Chondrocyte (in vitro differentiated cells): Measurements from ENCODE around the gene HTR6. TPM values are rescaled to one million over a fixed set of nuclear protein-coding genes. Genes with fewer than 3 reads are reported as not detected.

Source experiments
- DNase-seq: peaks from one replicate; pipeline ENCODE4 v3.0.0; 2021; ENCODE audit warnings: mixed read lengths, low spot score
- H3K27ac Mint-ChIP-seq: one replicate; pipeline ENCODE4 v1.8.0; 2021; ENCODE audit warnings: mild to moderate bottlenecking, moderate library complexity, mixed read lengths; ENCODE audit not compliant: unreplicated experiment
- H3K27me3 Mint-ChIP-seq: 2 replicates; pipeline ENCODE4 v1.8.0; 2021; ENCODE audit warnings: low read depth, mixed read lengths
- H3K36me3 Mint-ChIP-seq: 2 replicates; pipeline ENCODE4 v1.8.0; 2021; ENCODE audit warnings: low read depth, mixed read lengths
- H3K4me1 Mint-ChIP-seq: 2 replicates; pipeline ENCODE4 v1.8.0; 2021; ENCODE audit warnings: low read depth, mild to moderate bottlenecking, mixed read lengths
- H3K4me3 Mint-ChIP-seq: one replicate; pipeline ENCODE4 v1.8.0; 2021; ENCODE audit warnings: mild to moderate bottlenecking, moderate library complexity, mixed read lengths; ENCODE audit not compliant: unreplicated experiment
- H3K9me3 Mint-ChIP-seq: 2 replicates; pipeline ENCODE4 v1.8.0; 2021; ENCODE audit warnings: low read depth, mixed read lengths
- total RNA-seq: library from RNA; stranded (reverse); gene quantifications from 3 replicates; pipeline ENCODE4 v1.2.1, GENCODE V29; 2021
- TF ChIP-seq, protein P1 (sequence below): fragments of 200-600 bp; sonication (generic); IDR thresholded peaks from 2 replicates; pipeline ENCODE4 v1.5.0; 2021; ENCODE audit warnings: antibody characterized with exemption, mild to moderate bottlenecking, moderate library complexity

The HTR6 gene
- total RNA-seq, 1 donor from 2014 or later, result not detected

DNA sequence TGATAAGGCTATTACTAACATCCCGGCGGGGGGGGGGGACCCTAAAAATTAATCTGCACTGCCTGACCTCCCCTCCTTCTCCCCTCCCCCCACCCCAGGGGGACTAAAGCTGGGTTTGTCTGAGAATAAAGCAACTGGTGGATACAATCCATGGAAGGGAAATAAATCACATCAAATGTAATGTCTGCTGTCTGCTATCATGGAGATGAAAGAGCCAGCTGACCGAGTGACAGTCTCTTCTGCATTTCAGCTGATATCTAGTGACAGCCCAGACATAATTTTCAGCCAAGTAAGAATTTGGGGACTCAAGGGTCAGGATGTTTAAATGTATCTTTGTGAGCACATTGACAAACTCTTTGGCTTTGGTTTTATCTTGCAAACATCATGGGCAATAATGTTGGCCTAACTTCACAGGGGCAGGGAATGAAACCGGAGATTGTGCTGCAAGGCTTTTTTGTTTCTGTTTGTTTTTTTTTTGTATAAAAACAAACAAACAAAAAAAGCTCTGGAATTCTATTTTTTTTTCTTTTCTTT is 44.7 kb downstream of the HTR6 start:
- Mint-ChIP-seq H3K9me3 (no peaks in the 10 kb centered on the region), H3K4me1 (no peaks in the 10 kb centered on the region), H3K4me3 (no peak overlapping the region), H3K27me3 (no peaks in the 10 kb centered on the region), H3K36me3 (peaks cover 1% of the 10 kb centered on the region), H3K27ac (no peak overlapping the region)
- DNase-seq, result no peak
- TF ChIP-seq, protein P1, sequence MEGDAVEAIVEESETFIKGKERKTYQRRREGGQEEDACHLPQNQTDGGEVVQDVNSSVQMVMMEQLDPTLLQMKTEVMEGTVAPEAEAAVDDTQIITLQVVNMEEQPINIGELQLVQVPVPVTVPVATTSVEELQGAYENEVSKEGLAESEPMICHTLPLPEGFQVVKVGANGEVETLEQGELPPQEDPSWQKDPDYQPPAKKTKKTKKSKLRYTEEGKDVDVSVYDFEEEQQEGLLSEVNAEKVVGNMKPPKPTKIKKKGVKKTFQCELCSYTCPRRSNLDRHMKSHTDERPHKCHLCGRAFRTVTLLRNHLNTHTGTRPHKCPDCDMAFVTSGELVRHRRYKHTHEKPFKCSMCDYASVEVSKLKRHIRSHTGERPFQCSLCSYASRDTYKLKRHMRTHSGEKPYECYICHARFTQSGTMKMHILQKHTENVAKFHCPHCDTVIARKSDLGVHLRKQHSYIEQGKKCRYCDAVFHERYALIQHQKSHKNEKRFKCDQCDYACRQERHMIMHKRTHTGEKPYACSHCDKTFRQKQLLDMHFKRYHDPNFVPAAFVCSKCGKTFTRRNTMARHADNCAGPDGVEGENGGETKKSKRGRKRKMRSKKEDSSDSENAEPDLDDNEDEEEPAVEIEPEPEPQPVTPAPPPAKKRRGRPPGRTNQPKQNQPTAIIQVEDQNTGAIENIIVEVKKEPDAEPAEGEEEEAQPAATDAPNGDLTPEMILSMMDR, result no peak

DNA sequence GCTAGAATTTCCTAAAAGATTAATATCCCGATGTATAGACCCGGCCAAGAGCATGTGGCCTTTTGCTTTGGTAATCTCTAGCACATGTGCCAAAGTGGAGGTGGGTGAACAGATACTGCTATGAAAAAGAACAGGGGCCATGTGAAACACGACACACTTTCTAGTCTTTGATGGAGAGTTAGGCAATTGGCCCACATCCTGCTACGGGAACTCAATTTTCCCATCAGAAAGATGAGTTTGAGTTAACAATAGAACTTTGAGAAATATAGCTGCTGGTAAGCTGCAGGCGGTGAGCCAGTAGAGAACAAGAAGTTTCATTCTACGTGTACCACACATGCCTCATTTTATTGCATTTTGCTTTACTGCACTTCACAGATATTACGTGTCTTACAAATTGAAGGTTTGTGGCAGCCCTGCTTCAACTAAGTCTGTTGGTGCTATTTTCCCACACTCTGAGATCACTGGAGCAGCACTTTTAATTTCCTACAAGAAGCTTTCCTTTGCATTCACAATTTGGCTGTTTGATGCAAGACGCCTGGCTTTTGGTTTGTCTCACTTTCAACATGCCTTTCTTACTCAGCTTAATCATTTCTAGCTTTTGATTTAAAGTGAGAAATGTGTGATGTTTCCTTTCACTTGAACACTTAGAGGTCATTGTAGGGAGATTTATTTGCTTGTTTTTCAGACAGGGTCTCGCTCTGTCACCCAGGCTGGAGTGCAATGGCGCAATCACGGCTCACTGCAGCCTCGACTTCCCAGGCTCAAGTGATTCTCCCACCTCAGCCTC is 46.3 kb downstream of the HTR6 start:
- H3K9me3 Mint-ChIP-seq, result no peaks in the 10 kb centered on the region
- H3K36me3 Mint-ChIP-seq, result peaks cover 1% of the 10 kb centered on the region
- no peak for DNase-seq
- peaks cover 7% of the 10 kb centered on the region for H3K4me1 Mint-ChIP-seq
- TF ChIP-seq, protein P1, result no peak
- no peaks in the 10 kb centered on the region for H3K27me3 Mint-ChIP-seq
- no peak overlapping the region for H3K27ac Mint-ChIP-seq
- H3K4me3 Mint-ChIP-seq, result no peak overlapping the region

DNA sequence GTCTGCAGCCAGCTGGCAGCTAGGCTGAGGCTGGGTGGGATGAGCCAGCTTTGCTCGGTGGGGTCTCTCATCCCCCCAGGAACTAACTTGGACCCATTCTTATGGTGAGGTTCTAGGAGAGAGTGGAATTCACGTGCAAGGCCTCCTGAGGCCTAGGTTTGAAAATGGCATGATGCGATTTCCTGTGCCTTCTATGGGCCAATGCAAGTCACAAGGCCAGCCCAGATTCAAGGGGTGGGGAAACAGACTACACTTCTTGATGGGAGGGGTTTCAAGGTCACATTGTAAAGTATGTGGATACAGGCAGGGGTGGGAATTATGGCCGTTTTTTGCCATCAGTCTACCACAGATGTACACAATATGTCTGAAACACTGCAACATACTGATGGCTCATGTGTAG is 48.3 kb downstream of the HTR6 start:
- Mint-ChIP-seq H3K27ac (no peak overlapping the region), H3K9me3 (no peaks in the 10 kb centered on the region), H3K4me1 (peaks cover 7% of the 10 kb centered on the region), H3K27me3 (no peaks in the 10 kb centered on the region), H3K4me3 (no peak overlapping the region), H3K36me3 (peaks cover 1% of the 10 kb centered on the region)
- TF ChIP-seq, protein P1, result no peak
- no peak for DNase-seq

DNA sequence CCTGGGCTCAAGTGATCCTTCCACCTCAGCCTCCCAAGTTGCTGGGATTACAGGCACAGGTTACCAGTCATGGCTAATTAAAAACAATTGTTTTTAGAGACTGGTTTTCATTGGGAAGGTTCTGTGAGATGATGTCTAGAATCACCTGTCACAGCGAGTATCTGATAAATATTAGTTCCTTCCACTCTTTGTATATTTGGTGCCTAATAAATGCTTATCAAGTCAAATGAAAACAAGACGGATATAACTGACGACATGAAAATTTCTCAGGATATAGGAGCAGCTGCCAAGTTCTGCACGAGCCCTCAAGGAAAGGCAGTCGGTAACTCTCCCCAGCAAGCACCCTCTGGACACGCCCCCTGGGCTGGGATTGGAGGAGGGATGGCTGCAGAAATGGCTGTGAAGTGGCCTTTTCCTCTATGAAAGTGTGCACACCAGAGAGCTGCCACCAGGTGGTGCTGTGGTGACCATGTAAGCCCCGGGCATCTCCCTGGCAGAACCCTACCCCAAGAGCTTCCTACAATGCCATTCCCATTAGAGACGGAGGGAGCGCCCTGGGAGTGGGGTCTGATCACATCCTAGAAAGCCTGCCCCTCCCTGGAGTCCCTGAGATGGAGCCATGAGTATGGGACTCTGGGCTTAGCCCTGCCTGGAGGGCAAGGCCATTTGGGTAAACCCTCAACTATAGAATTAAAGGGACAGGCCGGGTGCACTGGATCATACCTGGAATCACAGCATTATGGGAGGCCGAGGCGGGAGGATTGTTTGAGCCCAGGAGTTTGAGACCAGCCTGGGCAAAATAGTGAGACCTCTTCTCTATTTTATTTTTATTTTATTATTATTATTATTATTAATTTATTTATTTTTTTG is 50.9 kb downstream of the HTR6 start:
- Mint-ChIP-seq H3K27me3 (no peaks in the 10 kb centered on the region), H3K27ac (no peak overlapping the region), H3K4me1 (peaks cover 7% of the 10 kb centered on the region), H3K4me3 (no peak overlapping the region), H3K36me3 (peaks cover 1% of the 10 kb centered on the region), H3K9me3 (no peaks in the 10 kb centered on the region)
- TF ChIP-seq, protein P1, result peak; percentile 94
- DNase-seq, result peak; percentile 96

DNA sequence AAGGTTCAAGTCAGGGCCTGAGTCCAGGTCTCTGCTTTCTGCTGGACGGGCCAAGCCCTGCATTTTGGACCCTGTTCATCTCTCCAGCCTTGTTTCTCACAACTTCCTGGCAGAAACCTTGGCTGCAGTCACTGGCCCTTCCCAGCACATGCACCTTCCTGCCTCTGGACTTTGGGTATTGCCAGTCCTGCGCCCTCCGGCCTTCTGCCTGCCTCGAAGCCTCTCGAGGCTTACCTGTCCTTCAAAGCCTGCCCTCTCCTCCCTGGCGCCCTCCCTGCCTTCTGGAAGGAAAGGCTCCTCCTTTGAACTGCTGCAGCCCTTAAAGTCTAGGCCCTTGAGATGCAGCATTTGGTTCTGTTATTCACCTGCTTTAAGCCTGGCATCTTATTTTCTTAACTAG is 52.8 kb downstream of the HTR6 start:
- peaks cover 7% of the 10 kb centered on the region for H3K4me1 Mint-ChIP-seq
- TF ChIP-seq, protein P1, result no peak
- H3K4me3 Mint-ChIP-seq, result no peak overlapping the region
- no peak for DNase-seq
- no peaks in the 10 kb centered on the region for H3K27me3 Mint-ChIP-seq
- H3K27ac Mint-ChIP-seq, result no peak overlapping the region
- H3K9me3 Mint-ChIP-seq, result no peaks in the 10 kb centered on the region
- H3K36me3 Mint-ChIP-seq, result peaks cover 2% of the 10 kb centered on the region
